Measurements from ENCODE around the gene PRKAG3. TPM values are rescaled to one million over a fixed set of nuclear protein-coding genes. Genes with fewer than 3 reads are reported as not detected.
"Not testable (repeated sequence)": the region's sequence is repeated elsewhere in the genome, so short reads cannot be mapped to it uniquely, and the experiment has no call there.

The PRKAG3 gene
- total RNA-seq, 1 donor from 2014 or later = not detected

GRCh38 chr2:218783688-218784087 is 47.9 kb downstream of the PRKAG3 start:
- no peak for DNase-seq (ENCODE audit: low spot score)

- DNase-seq (ENCODE audit: low spot score) = no peak
Observed at GRCh38 chr2:218782528-218782844, 49.1 kb downstream of the PRKAG3 start.

GRCh38 chr2:218781691-218782527 is 49.7 kb downstream of the PRKAG3 start, which contains the start of gene CYP27A1:
CYP27A1 (plus strand) TSS chr2:218782147; CDS start chr2:218782183, 36 bp downstream.
- no peak for DNase-seq (ENCODE audit: low spot score)

GRCh38 chr2:218780851-218781690 is 50.5 kb downstream of the PRKAG3 start:
- DNase-seq (ENCODE audit: low spot score) = no peak

GRCh38 chr2:218780046-218780445 is 51.6 kb downstream of the PRKAG3 start:
- no peak for DNase-seq (ENCODE audit: low spot score)

GRCh38 chr2:218777276-218777990 is 54.2 kb downstream of the PRKAG3 start:
- DNase-seq (ENCODE audit: low spot score) = no peak

GRCh38 chr2:218776488-218776887 is 55.1 kb downstream of the PRKAG3 start:
- no peak for DNase-seq (ENCODE audit: low spot score)

GRCh38 chr2:218773881-218774280 is 57.7 kb downstream of the PRKAG3 start:
- no peak for DNase-seq (ENCODE audit: low spot score)

- DNase-seq (ENCODE audit: low spot score) = not testable (repeated sequence)
Observed at GRCh38 chr2:218772759-218773158, 58.8 kb downstream of the PRKAG3 start.

Small RNAs within 50 kb of the gene (microRNA-seq; reads per million reads assigned to microRNA genes)
- gene MIR9500 (ENCODE audit: borderline number of aligned reads) = not detected

Other genes with a start within 250 kb of the PRKAG3 start
- 1.0 TPM for gene PLCD4, start 223.9 kb downstream of the PRKAG3 start, total RNA-seq
- 21.3 TPM for gene ZNF142, start 172.2 kb downstream of the PRKAG3 start, total RNA-seq
- 20.9 TPM for gene BCS1L, start 172.1 kb downstream of the PRKAG3 start, total RNA-seq
- 24.0 TPM for gene RNF25, start 159.8 kb downstream of the PRKAG3 start, total RNA-seq
- 19.6 TPM for gene STK36, start 159.7 kb downstream of the PRKAG3 start, total RNA-seq
- gene TTLL4, start 121.0 kb downstream of the PRKAG3 start, total RNA-seq = 23.6 TPM
- gene CYP27A1, start 49.7 kb downstream of the PRKAG3 start, total RNA-seq = 20.5 TPM
- 0.90 TPM for gene WNT6, start 28.0 kb upstream of the PRKAG3 start, total RNA-seq
- gene WNT10A, start 49.0 kb upstream of the PRKAG3 start, total RNA-seq = not detected
- not detected for gene CDK5R2, start 127.9 kb upstream of the PRKAG3 start, total RNA-seq
- not detected for gene FEV, start 153.4 kb upstream of the PRKAG3 start, total RNA-seq
- not detected for gene CRYBA2, start 161.6 kb upstream of the PRKAG3 start, total RNA-seq
- gene CFAP65, start 209.7 kb upstream of the PRKAG3 start, total RNA-seq = not detected
- gene IHH, start 229.1 kb upstream of the PRKAG3 start, total RNA-seq = 0.26 TPM

All from mesenteric fat pad (tissue), 1 donor.